ENCODE results near the gene GPR152.

DNA sequence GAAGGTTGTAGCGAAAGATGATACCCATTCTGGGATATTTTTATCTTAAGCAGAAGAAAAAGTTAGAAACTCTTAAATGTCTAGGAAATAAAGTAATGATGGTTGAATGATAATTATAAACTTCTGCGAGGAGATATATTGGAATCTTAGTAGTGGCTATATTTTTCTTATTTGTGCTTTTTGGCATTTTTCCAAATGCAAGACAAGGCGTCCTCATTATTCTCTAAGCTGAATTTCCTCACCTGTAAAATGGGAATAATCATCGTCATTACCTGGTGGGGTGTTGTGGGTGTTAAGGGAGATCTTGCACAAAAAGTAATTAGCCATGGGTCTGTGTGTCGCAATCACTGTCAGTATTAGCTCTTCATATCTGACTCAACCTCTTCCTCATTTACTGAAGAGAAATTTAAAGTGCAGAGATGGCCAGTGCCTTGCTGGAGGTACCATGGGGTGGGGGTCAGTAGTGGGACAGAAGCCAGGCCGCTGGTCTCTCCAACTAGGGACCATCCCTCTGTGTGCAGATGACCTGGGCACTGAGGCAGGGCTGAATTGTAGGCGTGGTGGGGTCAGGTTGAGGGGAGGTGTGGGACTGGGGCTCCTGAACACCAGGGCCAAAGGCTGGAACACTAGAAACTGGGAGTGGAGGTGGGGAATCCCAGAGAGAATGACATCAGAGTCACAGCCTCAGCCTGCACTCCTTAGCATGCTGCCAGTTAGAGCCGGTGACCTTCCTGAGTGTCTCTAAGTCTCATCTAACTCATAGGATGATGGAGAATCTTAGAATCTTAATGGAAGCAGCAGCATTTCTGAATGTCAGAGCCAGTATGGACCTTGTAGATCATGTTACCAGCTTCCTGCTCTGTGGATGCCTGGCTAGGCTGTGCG lies 48.5 kb upstream of the GPR152 start:
- TF ChIP-seq, protein P1, sequence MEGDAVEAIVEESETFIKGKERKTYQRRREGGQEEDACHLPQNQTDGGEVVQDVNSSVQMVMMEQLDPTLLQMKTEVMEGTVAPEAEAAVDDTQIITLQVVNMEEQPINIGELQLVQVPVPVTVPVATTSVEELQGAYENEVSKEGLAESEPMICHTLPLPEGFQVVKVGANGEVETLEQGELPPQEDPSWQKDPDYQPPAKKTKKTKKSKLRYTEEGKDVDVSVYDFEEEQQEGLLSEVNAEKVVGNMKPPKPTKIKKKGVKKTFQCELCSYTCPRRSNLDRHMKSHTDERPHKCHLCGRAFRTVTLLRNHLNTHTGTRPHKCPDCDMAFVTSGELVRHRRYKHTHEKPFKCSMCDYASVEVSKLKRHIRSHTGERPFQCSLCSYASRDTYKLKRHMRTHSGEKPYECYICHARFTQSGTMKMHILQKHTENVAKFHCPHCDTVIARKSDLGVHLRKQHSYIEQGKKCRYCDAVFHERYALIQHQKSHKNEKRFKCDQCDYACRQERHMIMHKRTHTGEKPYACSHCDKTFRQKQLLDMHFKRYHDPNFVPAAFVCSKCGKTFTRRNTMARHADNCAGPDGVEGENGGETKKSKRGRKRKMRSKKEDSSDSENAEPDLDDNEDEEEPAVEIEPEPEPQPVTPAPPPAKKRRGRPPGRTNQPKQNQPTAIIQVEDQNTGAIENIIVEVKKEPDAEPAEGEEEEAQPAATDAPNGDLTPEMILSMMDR (IDR thresholded peaks at IDR 0.05; ENCODE audit: insufficient read depth, low read length): no peak
- TF ChIP-seq POLR2AphosphoS5 (IDR thresholded peaks at IDR 0.05; ENCODE audit: low read depth): no peak
